LoVo (cell line): ENCODE results near the gene ORAI1.
"Not testable (repeated sequence)": the region's sequence is repeated elsewhere in the genome, so short reads cannot be mapped to it uniquely, and the experiment has no call there.

Source experiments
- DNase-seq: peaks from one replicate; pipeline ENCODE4 v3.0.0-alpha.2; 2016; ENCODE audit warnings: low spot score

ORAI1 gene

DNA sequence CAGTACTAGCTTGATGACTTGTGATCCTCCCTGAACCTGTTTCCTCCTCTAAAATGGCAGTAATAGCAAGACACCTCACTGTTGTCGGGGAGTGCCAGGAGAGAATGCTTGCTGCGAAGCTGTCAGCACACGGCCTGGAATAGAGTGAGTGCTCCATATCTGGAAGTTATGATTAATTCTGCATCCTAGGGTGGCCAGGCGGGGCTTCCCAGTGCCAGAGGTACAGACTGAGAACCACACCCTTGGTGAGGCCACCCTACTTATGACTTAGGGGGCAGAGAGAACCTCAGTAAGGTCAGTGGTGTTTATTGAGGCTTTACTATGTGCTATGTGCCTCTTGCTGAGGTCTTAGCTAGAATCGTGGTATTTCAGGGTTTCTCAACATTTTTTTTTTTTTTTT is 23.0 kb downstream of the ORAI1 start:
- no peak for DNase-seq

DNA sequence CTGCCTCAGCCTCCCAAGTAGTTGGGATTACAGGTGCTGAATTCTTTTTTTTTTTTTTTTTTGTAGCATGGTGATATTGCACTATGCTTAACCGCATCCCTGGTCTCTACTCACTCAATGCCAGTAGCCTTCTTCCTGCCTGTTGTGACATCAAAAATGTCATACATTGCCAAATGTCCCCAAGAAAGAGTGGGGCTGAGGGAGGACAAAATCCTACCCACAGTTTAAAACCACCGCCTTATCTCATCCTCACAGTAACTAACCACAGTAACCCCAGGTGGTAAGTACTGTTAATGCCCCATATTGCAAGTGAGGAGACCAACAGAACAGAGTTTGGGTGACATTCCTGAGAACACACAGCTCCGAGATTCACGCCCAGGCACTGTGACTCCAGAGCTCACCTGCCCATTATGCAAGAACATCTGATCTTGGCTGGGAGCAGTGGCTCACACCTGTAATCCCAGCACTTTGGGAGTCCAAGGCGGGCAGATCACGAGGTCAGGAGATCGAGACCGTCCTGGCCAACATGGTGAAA is 23.6 kb downstream of the ORAI1 start:
- DNase-seq = no peak

GRCh38 chr12:121651320-121651719 is 25.0 kb downstream of the ORAI1 start:
- no peak for DNase-seq

DNA sequence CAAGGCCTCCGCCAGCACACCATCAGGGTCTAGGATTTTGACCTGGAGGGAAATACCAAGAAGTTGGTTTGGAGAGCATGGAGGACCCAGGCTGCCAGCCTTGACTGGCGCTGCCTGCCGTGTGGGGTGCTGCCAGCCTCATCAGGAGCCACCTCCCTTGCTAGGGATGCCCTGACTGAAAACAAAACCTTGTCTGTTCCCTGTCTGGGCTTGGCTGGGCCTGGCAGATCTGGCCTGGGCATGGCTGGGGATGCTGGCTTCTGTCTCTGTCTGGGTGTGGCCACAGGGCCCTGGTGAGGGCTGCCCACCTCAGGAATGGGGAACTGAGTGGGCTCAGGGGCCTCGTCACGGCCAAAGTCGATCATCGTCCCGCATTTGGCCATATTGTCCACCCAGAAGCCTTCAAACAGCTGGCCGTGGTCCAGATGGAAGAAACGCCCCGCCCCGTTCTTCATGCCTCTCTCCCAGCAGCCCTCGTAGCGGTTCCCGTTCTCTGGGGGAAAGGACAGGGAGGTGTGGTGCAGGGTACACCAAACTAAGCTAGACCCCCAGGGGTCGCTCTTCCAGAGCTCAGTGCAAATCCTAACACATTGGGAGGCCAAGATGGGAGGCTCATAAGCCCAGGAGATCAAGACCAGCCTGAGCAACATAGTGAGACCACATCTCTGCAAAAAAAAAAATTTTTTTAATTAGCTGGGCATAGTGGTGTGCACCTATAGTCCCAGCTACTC is 26.6 kb downstream of the ORAI1 start:
- no peak for DNase-seq

GRCh38 chr12:121653999-121654398 is 27.7 kb downstream of the ORAI1 start:
- DNase-seq = no peak

GRCh38 chr12:121656122-121656521 is 29.8 kb downstream of the ORAI1 start:
- no peak for DNase-seq

DNA sequence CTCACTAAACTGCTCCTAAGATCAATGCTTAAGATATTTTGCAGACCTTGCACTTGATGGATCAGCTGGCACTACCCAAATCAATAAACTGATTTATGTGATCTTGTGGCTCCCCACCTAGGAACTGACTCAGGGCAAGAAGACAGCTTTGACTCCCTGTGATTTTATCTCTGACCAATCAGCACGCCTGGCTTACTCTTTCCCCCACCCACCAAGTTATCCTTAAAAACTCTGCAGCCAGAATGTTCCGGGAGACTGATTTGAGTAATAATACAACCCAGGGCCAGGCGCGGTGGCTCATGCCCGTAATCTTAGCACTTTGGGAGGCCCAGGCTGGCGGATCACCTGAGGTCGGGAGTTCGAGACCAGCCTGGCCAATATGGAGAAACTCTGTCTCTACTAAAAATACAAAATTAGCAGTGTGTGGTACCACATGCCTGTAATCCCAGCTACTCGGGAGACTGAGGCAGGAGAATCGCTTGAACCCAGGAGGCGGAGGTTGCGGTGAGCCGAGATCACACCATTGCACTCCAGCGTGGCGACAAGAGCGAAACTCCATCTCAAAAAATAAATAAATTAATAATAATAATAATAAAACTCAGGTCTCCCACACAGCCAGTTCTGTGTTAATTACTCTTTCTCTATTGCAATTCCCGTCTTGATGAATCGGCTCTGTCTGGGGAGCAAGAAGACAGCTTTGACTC is 31.1 kb downstream of the ORAI1 start:
- no peak for DNase-seq

DNA sequence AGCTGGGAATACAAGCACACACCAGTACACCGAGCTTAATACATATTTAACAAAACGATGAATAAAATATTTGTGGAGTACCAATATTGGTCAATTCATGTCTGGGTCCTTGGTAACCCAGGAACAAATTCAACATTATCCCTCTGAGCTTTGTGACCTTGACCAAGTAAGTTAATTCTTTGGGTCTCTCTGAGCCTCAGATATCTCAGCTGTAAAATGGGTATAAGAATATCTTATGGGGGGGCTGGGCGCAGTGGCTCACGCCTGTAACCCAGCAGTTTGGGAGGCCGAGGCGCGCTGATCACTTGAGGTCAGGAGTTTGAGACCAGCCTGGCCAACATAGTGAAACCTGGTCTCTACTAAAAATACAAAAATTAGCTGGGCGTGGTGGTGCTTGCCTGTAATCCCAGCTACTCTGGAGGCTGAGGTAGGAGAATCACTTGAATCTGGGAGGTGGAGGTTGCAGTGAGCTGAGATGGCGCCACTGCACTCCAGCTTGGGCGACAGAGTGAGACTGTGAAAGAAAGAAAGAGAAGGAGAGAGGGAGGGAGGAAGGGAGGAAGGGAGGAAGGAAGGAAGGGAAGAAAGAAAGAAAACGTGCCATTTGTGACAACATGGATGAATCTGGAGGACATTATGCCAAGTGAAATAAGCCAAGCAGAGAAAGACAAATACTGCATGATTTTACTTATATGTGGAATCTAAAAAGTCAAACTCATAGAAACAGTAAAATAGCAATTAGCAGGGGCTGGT is 35.2 kb downstream of the ORAI1 start:
- DNase-seq = not testable (repeated sequence)

DNA sequence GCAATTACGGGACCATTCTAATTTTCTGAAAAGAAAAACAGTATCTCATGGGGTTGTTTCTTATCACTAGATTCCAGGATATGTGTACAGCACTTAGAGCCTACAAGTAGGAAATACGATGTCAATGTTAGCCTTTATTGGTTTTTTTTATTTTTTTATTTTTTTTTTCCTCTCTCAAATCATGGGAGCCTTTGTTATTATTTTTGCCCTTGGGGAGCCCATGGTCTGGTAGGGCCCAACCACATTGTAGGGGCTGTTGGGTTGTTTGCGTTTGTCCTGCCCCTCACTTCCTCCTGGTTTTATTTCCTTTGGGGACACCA is 37.2 kb downstream of the ORAI1 start:
- DNase-seq = no peak

GRCh38 chr12:121666829-121667228 is 40.5 kb downstream of the ORAI1 start:
- not testable (repeated sequence) for DNase-seq

DNA sequence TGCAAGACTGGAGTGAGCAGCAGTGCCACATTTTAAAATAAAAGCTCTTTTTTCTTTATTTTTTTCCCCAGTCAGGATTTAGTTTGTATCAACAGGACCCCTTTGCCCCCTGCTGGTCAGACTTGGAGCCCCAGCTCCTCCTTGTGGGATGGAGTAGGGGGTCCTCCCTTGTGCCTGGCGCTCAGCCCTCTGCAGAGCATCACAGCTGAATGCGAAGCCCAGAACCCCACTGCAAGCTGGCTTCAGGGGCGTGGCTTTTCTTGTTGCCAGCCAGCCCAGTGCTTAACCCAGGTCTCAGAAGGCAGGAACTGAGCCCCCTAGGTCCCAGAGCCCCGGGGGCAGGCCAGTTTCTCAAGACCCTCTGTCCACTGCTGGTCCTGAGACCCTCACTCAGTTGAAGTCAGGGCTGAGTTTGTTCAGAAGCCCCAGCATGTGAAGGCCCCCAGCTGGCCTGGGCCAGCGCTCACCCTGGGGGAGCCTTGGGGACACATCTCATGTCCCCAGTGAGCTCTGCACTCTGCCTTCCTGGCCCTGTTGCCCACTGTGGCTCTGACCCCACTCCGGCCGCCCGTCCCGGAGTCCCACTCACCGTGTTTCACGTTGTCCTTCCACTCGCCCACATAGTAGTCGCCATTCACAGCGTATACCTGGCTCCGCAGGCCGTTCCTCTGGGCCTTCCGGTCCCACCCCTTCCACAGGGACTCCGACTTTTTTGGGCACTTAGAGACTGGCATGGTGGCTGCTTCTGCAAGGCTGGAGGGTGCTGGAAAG is 42.6 kb downstream of the ORAI1 start:
- no peak for DNase-seq

DNA sequence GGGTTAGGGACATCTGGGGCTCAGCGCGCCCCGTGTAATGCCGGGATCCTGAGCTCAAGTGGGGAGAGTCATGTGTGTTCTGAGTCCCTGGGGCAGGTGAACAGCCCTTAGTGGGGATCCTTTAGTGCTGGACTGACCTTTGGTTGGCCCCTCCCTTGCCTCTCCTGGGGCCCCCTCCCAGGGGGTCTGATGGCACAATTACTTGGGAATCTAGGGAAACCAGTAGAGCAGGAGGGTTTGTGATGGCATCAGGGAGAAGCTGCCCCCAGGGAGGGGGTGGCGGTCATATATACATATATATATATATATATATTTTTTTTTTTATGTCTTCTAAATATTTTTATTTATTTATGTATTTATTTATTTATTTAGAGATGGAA is 43.2 kb downstream of the ORAI1 start, which contains the start of gene MORN3:
Gene MORN3 (minus strand): TSS at position 134 of the 380 bp plus-strand sequence. CDS start 171 bp downstream, outside the sequence.
- no peak for DNase-seq

- DNase-seq = no peak
Observed at GRCh38 chr12:121673013-121673511, 46.7 kb downstream of the ORAI1 start.

GRCh38 chr12:121676190-121676589 is 49.9 kb downstream of the ORAI1 start:
- DNase-seq = no peak

DNA sequence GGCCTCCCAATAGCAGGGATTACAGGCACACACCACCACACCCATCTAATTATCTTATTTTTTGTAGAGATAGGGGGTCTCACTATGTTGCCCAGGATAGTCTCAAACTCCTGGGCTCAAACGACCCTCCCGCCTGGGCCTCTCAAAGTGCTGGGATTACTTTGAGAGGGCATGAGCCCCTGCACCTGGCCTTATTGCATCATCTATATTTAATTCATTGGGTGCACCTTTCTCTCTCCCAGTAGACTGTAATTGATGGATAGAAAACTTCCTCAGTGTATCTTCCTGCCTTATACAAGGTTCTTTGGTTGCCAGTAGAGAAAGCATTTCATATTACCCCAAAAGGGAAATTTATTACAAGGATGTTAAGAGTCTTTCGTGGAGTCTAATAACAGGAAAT is 52.0 kb downstream of the ORAI1 start:
- DNase-seq = no peak

DNA sequence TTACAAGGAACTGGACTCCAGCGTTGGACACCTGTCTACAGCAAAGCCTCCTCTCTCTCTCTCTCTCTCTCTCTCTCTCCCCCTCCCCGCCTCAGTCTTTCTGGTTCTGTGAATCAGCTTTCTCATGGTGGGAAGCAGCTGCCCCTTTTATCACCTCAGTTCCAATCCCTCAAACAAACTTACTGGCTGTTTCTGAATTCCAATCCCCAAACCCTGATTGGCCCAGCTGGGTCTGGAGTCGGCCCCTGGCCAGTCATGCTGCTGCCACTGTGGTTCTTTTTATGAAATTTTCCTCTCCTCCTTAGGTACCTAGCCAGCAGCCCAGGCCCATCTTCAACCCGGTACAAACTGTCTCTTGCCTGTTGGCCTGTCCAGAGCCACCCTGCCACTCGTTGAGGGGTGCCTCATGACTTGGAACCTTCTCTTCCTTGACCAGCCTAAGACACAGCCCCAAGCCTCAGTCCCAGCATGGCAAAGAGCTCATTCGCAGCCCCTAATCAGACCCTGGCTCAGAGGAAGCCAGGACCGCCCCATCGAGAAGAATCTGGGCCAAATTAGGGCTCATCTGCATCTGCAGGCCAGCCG is 52.5 kb downstream of the ORAI1 start:
- DNase-seq = no peak

DNA sequence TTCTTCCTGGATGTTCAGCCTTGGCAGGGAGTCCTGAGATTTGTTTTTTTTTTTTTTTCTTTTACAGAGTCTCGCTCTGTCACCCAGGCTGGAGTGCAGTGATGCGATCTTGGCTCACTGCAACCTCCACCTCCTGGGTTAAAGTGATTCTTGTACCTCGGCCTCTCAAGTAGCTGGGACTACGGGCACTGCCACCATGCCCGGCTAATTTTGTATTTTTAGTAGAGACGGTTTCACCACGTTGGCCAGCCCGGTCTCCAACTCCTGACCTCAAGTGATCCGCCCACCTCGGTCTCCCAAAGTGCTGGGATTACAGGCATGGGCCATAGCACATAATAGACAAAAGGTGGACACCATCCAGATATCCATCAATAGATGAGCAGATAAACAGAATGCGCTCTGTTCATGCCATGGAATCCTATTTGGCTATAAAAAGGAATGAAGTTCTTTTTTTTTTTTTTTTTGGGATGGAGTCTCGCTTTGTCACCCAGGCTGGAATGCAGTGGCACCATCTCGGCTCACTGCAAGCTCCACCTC is 53.4 kb downstream of the ORAI1 start:
- DNase-seq = not testable (repeated sequence)

GRCh38 chr12:121688966-121689365 is 62.6 kb downstream of the ORAI1 start:
- DNase-seq = no peak

DNA sequence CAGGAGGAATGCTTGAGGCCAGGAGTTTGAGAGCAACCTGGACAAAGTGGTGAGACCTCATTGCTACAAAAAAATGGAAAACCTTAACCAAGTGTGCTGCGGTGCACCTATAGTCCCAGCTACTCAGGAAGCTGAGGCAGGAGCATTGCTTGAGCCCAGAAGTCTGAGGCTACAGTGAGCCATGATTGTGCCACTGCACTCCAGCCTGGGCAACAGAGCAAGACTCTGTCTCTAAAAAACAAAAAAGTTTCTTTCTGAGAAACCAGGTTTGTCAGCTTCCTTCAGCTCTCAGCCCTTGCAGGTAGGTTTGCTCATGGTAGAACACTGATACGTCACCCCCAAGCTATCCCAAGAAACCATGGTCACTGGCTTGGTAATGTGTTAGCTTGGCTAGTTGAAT is 63.1 kb downstream of the ORAI1 start:
- DNase-seq = no peak
